Measurements from ENCODE around the gene CDK3.

DNA sequence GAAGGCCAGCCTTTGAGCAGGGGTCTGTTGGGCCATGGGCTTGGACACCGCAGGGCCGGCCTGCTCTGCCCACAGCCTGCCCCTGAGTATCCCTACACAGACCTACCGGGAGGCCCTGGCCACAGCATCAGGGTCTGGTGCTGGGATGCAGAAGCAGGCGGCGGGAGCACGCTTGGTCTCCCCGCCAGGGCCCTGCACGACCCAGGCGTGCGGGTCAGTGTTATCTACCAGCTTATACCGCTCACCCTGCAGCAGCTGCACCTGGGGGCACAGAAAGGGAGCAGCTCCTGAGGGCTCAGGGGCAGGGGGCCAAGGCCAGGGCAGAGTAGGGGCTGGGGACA is 17.7 kb downstream of the CDK3 start:
- TF ChIP-seq SIN3A (IDR thresholded peaks at IDR 0.05; ENCODE audit: borderline replicate concordance, insufficient read depth, low read length) (no peak), POLR2AphosphoS5 (IDR thresholded peaks at IDR 0.05; ENCODE audit: low read depth, low read length) (no peak), TAF1 (IDR thresholded peaks at IDR 0.05; ENCODE audit: borderline replicate concordance, insufficient read depth, low read length) (no peak)
- TF ChIP-seq, protein P1, sequence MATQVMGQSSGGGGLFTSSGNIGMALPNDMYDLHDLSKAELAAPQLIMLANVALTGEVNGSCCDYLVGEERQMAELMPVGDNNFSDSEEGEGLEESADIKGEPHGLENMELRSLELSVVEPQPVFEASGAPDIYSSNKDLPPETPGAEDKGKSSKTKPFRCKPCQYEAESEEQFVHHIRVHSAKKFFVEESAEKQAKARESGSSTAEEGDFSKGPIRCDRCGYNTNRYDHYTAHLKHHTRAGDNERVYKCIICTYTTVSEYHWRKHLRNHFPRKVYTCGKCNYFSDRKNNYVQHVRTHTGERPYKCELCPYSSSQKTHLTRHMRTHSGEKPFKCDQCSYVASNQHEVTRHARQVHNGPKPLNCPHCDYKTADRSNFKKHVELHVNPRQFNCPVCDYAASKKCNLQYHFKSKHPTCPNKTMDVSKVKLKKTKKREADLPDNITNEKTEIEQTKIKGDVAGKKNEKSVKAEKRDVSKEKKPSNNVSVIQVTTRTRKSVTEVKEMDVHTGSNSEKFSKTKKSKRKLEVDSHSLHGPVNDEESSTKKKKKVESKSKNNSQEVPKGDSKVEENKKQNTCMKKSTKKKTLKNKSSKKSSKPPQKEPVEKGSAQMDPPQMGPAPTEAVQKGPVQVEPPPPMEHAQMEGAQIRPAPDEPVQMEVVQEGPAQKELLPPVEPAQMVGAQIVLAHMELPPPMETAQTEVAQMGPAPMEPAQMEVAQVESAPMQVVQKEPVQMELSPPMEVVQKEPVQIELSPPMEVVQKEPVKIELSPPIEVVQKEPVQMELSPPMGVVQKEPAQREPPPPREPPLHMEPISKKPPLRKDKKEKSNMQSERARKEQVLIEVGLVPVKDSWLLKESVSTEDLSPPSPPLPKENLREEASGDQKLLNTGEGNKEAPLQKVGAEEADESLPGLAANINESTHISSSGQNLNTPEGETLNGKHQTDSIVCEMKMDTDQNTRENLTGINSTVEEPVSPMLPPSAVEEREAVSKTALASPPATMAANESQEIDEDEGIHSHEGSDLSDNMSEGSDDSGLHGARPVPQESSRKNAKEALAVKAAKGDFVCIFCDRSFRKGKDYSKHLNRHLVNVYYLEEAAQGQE (IDR thresholded peaks at IDR 0.05; ENCODE audit: insufficient read depth in 1 of 2, low read depth in 2 of 2, low read length in 2 of 2): no peak

Data from PFSK-1 (cell line).